ENCODE results near the gene CARD11. TPM values are rescaled to one million over a fixed set of nuclear protein-coding genes. Genes with fewer than 3 reads are reported as not detected.

CARD11 gene
- total RNA-seq, 1 donor = not detected

DNA sequence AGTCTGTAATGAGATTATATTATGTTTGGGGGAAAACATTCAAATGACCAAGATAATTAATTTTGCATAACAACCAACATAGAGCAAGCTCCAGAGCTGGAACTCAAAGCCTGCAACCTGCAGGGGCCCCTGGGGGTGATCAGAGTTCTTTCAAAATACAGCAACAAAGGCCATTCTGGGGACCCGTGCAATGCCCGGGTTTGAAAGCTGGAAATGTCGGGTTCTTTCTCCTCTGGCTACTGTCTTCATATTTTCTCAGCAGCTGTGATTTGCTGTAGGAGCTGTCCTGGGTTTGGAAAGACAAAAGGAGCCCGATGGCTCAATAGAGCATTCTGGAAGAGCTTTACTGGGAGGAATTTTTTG, 30.8 kb upstream of the CARD11 start:
- TF ChIP-seq, protein P1, sequence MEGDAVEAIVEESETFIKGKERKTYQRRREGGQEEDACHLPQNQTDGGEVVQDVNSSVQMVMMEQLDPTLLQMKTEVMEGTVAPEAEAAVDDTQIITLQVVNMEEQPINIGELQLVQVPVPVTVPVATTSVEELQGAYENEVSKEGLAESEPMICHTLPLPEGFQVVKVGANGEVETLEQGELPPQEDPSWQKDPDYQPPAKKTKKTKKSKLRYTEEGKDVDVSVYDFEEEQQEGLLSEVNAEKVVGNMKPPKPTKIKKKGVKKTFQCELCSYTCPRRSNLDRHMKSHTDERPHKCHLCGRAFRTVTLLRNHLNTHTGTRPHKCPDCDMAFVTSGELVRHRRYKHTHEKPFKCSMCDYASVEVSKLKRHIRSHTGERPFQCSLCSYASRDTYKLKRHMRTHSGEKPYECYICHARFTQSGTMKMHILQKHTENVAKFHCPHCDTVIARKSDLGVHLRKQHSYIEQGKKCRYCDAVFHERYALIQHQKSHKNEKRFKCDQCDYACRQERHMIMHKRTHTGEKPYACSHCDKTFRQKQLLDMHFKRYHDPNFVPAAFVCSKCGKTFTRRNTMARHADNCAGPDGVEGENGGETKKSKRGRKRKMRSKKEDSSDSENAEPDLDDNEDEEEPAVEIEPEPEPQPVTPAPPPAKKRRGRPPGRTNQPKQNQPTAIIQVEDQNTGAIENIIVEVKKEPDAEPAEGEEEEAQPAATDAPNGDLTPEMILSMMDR (IDR thresholded peaks at IDR 0.05; ENCODE audit: insufficient read depth, low read depth, low read length) = no peak
- DNase-seq (ENCODE audit: low read depth) = no peak
- H3K4me3 ChIP-seq (ENCODE audit: low read depth, low read length) = no peak overlapping the region

DNA sequence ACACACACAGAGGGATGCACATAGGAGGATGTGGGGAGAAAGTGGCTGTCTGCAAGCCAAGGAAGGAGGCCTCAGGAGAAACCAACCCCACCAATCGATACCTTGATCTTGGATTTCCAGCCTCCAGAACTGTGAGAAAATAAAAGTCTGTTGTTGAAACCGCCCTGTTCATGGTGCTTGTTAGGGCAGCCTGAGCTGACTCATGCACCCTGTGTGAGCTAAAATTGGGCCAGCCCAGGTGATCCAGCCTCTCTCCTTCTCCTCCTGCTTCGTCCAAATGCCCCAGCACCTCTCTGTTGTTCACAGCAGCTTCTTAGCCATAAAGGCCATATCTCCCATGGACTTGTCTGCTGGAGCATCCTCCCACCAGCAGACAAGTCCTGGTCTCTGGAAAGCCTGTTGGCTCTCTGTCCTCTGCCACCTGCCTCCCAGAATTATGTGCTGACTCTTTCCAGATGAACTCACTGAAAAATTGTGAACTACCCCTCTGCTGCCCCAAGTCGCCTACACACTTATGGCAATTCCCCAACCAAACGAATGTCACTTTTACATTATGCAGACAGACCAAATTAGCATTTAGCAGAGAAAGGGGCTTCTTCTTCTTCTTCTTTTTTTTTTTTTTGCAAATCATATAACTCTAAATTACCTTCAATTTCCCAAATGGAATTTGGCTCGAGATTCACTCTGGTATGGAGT, 30.2 kb upstream of the CARD11 start:
- no peak for DNase-seq (ENCODE audit: low read depth)
- H3K4me3 ChIP-seq (ENCODE audit: low read depth, low read length) = no peak overlapping the region
- TF ChIP-seq, protein P1 (IDR thresholded peaks at IDR 0.05; ENCODE audit: insufficient read depth, low read depth, low read length) = no peak

DNA sequence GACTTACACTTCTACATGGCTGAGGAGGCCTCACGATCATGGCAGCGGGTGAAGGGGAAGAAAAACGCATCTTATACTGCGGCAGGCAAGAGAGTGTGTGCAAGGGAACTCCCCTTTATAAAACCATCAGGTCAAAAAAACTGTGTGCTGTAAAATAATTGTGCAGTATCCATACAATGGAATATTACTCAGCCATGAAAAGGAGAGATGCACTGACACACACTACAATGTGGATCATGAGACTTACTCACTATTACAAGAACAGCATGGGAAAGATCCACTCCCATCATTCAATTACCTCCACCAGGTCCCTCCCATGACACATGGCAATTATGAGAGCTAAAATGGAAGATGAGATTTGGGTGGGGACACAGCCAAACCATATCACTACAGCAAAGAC, 27.2 kb upstream of the CARD11 start:
- TF ChIP-seq, protein P1 (IDR thresholded peaks at IDR 0.05; ENCODE audit: insufficient read depth, low read depth, low read length) = no peak
- no peak for DNase-seq (ENCODE audit: low read depth)
- H3K4me3 ChIP-seq (ENCODE audit: low read depth, low read length) = no peak overlapping the region

DNA sequence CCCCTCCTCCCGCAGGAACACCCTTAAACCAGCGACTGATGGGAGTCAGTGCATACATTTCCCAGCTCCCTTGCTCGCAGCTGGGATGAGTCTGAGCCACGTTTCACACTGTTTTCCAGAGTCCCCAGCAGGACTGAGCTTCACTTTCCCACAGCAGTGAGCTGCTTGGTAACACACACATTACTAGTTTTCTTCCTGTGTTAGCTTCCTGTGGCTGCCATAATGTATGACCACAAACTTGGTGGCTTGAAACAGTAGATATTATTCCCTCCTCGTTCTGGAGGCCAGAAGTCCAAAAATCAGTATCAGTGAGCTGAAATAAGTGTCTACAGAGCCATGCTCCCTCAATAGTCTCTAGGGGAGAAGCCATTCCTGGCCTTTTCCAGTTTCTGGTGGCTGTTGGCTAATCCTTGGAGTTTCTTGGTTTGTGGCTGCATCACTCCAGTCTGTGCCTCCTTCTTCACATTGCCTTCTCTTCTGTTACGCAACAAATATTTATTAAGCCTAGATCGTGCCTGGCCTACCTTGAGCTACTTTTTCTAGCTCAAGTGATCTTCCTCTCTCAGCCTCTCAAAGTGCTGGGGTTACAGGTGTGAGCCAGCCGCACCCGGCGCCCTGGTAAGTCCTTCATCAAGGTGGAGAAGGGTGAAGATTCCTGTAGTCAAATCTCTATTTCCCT, 26.2 kb upstream of the CARD11 start:
- DNase-seq (ENCODE audit: low read depth) = no peak
- no peak overlapping the region for H3K4me3 ChIP-seq (ENCODE audit: low read depth, low read length)
- TF ChIP-seq, protein P1 (IDR thresholded peaks at IDR 0.05; ENCODE audit: insufficient read depth, low read depth, low read length) = no peak

DNA sequence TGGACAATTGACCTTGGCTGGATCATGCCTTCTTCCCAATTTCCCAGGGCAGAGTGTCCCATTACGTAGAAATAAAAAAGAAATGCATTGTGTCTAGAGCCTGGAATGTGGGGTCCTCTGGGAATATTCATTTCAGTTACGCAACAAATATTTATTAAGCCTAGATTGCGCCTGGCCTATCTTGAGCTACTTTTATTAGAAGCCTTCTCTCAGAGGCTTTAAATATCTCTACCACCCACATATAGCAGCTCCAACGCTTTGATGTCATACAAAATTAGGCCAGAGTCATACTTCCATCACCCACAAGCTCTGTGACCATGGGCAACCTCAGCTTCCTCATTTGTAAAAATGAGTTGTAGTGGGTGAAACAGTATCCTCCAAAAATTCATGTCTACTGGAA, 24.9 kb upstream of the CARD11 start:
- no peak overlapping the region for H3K4me3 ChIP-seq (ENCODE audit: low read depth, low read length)
- no peak for DNase-seq (ENCODE audit: low read depth)
- TF ChIP-seq, protein P1 (IDR thresholded peaks at IDR 0.05; ENCODE audit: insufficient read depth, low read depth, low read length) = no peak

DNA sequence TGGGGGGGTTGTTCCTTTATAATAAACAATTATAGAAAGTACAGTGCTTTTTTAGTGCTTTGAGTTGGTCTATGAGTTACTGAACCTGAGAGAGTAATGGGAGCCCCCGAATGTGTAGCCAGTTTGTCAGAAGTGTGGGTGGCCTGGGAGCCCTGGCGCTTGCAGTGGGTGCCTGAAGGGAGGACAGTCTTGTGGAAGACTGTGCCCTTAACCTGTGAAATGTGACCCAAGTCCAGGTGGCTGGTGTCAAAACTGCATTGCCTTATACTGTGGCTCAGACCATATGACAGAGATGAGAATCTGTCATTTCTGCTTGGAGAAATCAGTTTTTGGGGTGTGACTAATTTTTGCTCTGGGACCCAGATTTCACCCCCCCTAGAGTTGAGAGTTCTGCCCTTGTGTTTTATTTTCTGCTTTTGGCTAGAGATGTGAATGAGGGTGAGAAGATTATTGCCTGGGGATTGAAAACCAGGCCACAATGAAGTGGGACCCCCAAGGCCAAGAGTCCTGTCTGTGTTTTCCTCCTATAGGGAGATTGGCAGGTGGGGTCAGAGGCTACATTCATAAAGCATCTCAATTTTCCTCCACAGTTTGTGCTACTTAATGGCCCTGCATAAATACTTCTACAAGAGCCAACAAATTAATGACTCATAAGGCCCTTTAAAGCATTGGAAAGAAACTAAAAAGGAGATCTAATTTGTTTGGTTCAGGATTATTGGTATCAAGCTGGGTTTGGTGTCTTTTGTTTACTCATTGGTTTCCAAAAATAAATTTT, 24.1 kb upstream of the CARD11 start:
- no peak for DNase-seq (ENCODE audit: low read depth)
- TF ChIP-seq, protein P1 (IDR thresholded peaks at IDR 0.05; ENCODE audit: insufficient read depth, low read depth, low read length) = no peak
- H3K4me3 ChIP-seq (ENCODE audit: low read depth, low read length) = no peak overlapping the region
